Upper lobe of left lung (tissue), 6 donors: Measurements from ENCODE around the gene PEX12. TPM values are rescaled to one million over a fixed set of nuclear protein-coding genes. Genes with fewer than 3 reads are reported as not detected.
"Not testable (repeated sequence)": the region's sequence is repeated elsewhere in the genome, so short reads cannot be mapped to it uniquely, and the experiment has no call there.

ENCODE experiments used
- ATAC-seq, 2 donors: fragments of 200-7000 bp; cut with Tn5 transposase; one replicate each; pipeline ENCODE4 v1.9.1; 2022; ENCODE audit warnings: mild to moderate bottlenecking in 2 of 2, moderate library complexity in 2 of 2; ENCODE audit not compliant: low FRiP score in 2 of 2
- DNase-seq, 2 donors: peaks; one replicate each; pipeline ENCODE4 v3.0.0-alpha.2; 2019 to 2020
- H3K27ac ChIP-seq, 4 donors: fragments of 200-600 bp; sonication (generic); one replicate each; pipeline ENCODE4 v1.5.1; 2016 to 2019
- H3K27me3 ChIP-seq, 4 donors: fragments of 200-600 bp; sonication (generic); one replicate each; pipeline ENCODE4 v1.5.1; 2017 to 2019
- H3K36me3 ChIP-seq, 4 donors: fragments of 200-600 bp; sonication (generic); one replicate each; pipeline ENCODE4 v1.5.1; 2016 to 2019
- H3K4me1 ChIP-seq, 4 donors: fragments of 200-600 bp; sonication (generic); one replicate each; pipeline ENCODE4 v1.5.1; 2018 to 2019
- H3K4me3 ChIP-seq, 4 donors: fragments of 200-600 bp; sonication (generic); one replicate each; pipeline ENCODE4 v1.5.1; 2017 to 2019; ENCODE audit warnings: mild to moderate bottlenecking in 2 of 4, moderate library complexity in 1 of 4
- H3K9me3 ChIP-seq, 4 donors: fragments of 200-600 bp; sonication (generic); one replicate each; pipeline ENCODE4 v1.5.1; 2018 to 2019
- CTCF ChIP-seq, 6 experiments: fragments of 450-650 bp in 4 of 6; fragments of 200-600 bp in 2 of 6; sonication (generic) in 2 of 6; IDR thresholded peaks; one replicate each; pipeline ENCODE4 v1.5.1; 2016 to 2019; ENCODE audit warnings: antibody characterized with exemption in 6 of 6
- EP300 ChIP-seq, 4 donors: sonication (generic); formaldehyde crosslinking; IDR thresholded peaks; one replicate each; pipeline ENCODE4 v1.5.1; 2017; ENCODE audit warnings: antibody characterized with exemption in 4 of 4, control low read depth in 2 of 4
- POLR2A ChIP-seq, 4 donors: fragments of 450-650 bp; IDR thresholded peaks; one replicate each; pipeline ENCODE4 v1.5.1; 2016 to 2017; ENCODE audit warnings: antibody characterized with exemption in 4 of 4, mild to moderate bottlenecking in 2 of 4
- POLR2AphosphoS5 ChIP-seq, 2 donors: sonication (generic); formaldehyde crosslinking; IDR thresholded peaks; one replicate each; pipeline ENCODE4 v1.5.1; 2017; ENCODE audit warnings: antibody characterized with exemption in 2 of 2
- WGBS, 2 donors: methylation state at CpG; one replicate each; pipeline ENCODE4 v1.1.5; 2017 to 2018; 5-methylcytosine and 5-hydroxymethylcytosine counted together
- small RNA-seq, 4 donors: library from RNA; depleted of rRNA; stranded (forward); fragments of <200 nt; gene quantifications; one replicate each; pipeline ENCODE3, GENCODE V24; 2016
- total RNA-seq, 6 donors: library from RNA; depleted of rRNA in 4 of 6; stranded (reverse); fragments of >200 nt in 4 of 6; gene quantifications; one replicate each; pipeline versions ENCODE4 v1.1.0 to v1.2.1, GENCODE V29; 2016 to 2021
- donor health status: DM: no; HTN: no; CAD: no; lungs with moderate emphysema.
- donor health status: DM: no; HTN: yes; CAD: no; lungs with severe emphysema.

Gene PEX12
- total RNA-seq, 6 donors from 2014 or later, result 3.8 to 6.6 (median 5.2) TPM

GRCh38 chr17:35529866-35530265 lies 48.5 kb downstream of the PEX12 start:
- no peaks in the 10 kb centered on the region for H3K36me3 ChIP-seq
- H3K27me3 ChIP-seq, result no peaks in the 10 kb centered on the region
- H3K9me3 ChIP-seq, result no peaks in the 10 kb centered on the region
- ATAC-seq (no peak), DNase-seq (no peak)
- peaks cover 0 to 3% (median 0%) of the 10 kb centered on the region in 4 donors for H3K4me1 ChIP-seq
- no peak overlapping the region for H3K4me3 ChIP-seq
- 85 to 89% methylated on average over 8 of the region's 8 CpGs for WGBS, 2 donors
- no peak overlapping the region for H3K27ac ChIP-seq
- TF ChIP-seq EP300 (IDR thresholded peaks at IDR 0.05), result no peak
- TF ChIP-seq POLR2AphosphoS5 (IDR thresholded peaks at IDR 0.05), result no peak
- no peak for TF ChIP-seq POLR2A (IDR thresholded peaks at IDR 0.05)
- no peak for TF ChIP-seq CTCF (IDR thresholded peaks at IDR 0.05)

GRCh38 chr17:35529326-35529725 lies 49.0 kb downstream of the PEX12 start:
- H3K36me3 ChIP-seq, H3K9me3 ChIP-seq, H3K4me3 ChIP-seq, DNase-seq, H3K27ac ChIP-seq, H3K4me1 ChIP-seq, H3K27me3 ChIP-seq, ATAC-seq: not testable (repeated sequence)
- WGBS, 2 donors, result 91 to 93% methylated on average over 1 of the region's 1 CpG

Small RNA genes within 50 kb of the gene (small RNA-seq; reads per million reads assigned to genes)
- 0 reads per million in 4 donors for gene AC004134.1
- 0 reads per million in 4 donors for gene AC015911.1
- gene SNORD7, result 131 to 323 (median 257) reads per million in 4 donors

Other genes with a start within 250 kb of the PEX12 start
- gene SLFN11, start 204.9 kb downstream of the PEX12 start, total RNA-seq, result 100 to 1,000 TPM in 2 of 6 donors, 10 to 100 TPM in 4; 33.6 to 101 (median 57.0) TPM
- 10 to 100 TPM in 5 of 6 donors, 1 to 10 TPM in 1; 7.0 to 26.2 (median 12.3) TPM for gene SLFN12, start 146.1 kb downstream of the PEX12 start, total RNA-seq
- gene SLFN13, start 129.8 kb downstream of the PEX12 start, total RNA-seq, result 10 to 100 TPM in 4 of 6 donors, 1 to 10 TPM in 2; 9.1 to 46.8 (median 19.2) TPM
- gene SLFN12L, start 40.9 kb downstream of the PEX12 start, total RNA-seq, result 10 to 100 TPM in 2 of 6 donors, 1 to 10 TPM in 4; 2.5 to 26.2 (median 5.9) TPM
- gene SLFN14, start 17.8 kb downstream of the PEX12 start, total RNA-seq, result 1 to 10 TPM in 1 of 6 donors, under 1 TPM in 4, not detected in 1; 0.09 to 1.8 (median 0.30) TPM
- gene AP2B1, start 8.8 kb upstream of the PEX12 start, total RNA-seq, result 100 to 1,000 TPM in 3 of 6 donors, 10 to 100 TPM in 3; 52.7 to 140 (median 101) TPM
- 1 to 10 TPM; 1.0 to 4.1 (median 1.7) TPM for gene RASL10B, start 153.1 kb upstream of the PEX12 start, total RNA-seq
- gene GAS2L2, start 174.7 kb upstream of the PEX12 start, total RNA-seq, result 1 to 10 TPM in 5 of 6 donors, under 1 TPM in 1; 0.37 to 7.4 (median 3.3) TPM
- gene C17orf50, start 182.3 kb upstream of the PEX12 start, total RNA-seq, result 1 to 10 TPM in 1 of 6 donors, under 1 TPM in 1, not detected in 4; 0.46 to 1.1 TPM
- 100 to 1,000 TPM in 3 of 6 donors, 10 to 100 TPM in 3; 51.1 to 134 (median 98.5) TPM for gene MMP28, start 217.1 kb upstream of the PEX12 start, total RNA-seq
- 100 to 1,000 TPM in 2 of 6 donors, 10 to 100 TPM in 4; 42.4 to 137 (median 93.0) TPM for gene TAF15, start 230.9 kb upstream of the PEX12 start, total RNA-seq